A549 (cell line): ENCODE data around the gene ANXA6. TPM values are rescaled to one million over a fixed set of nuclear protein-coding genes. Genes with fewer than 3 reads are reported as not detected.
"Not testable (repeated sequence)": the region's sequence is repeated elsewhere in the genome, so short reads cannot be mapped to it uniquely, and the experiment has no call there.

ENCODE experiments used
- ATAC-seq, 2 experiments: fragments of 200-7000 bp in 1 of 2; fragments of >200 bp in 1 of 2; cut with Nextera tagmentation in 1 of 2; cut with Tn5 transposase in 1 of 2; 3 replicates each; pipeline versions ENCODE4 v1.8.0 to v1.9.1; 2018 to 2020; ENCODE audit warnings: mild to moderate bottlenecking in 1 of 2, moderate library complexity in 1 of 2
- CTCF ChIA-PET: fragments of 300-600 bp; sonication (Branson Sonifier 250); formaldehyde crosslinking; extraction: SDS; loops from one replicate; lab custom pipeline; 2021; ENCODE audit warnings: antibody characterized with exemption, inconsistent platforms; lab: Yijun Ruan, JAX
- POLR2A ChIA-PET: fragments of 350-600 bp; formaldehyde crosslinking; extraction: SDS; loops from one replicate; lab custom pipeline; 2021; ENCODE audit warnings: antibody characterized with exemption, inconsistent platforms; lab: Yijun Ruan, JAX
- DNase-seq, 2 experiments: peaks; one replicate each; pipeline versions ENCODE4 v3.0.0 to v3.0.0-alpha.2; 2011 to 2016; ENCODE audit warnings: low read depth in 1 of 2, low spot score in 1 of 2
- FAIRE-seq: peaks from 2 replicates; lab custom pipeline; 2011; peaks lifted over from hg19 to GRCh38; lab: Jason Lieb, UNC
- H3K27ac ChIP-seq, 2 experiments: fragments of >200 bp; sonication (Bioruptor Twin); formaldehyde crosslinking; 3 replicates each; pipeline ENCODE4 v1.5.1; 2016 to 2017
- H3K4me1 ChIP-seq: fragments of >200 bp; sonication (Bioruptor Twin); formaldehyde crosslinking; 3 replicates; pipeline ENCODE4 v1.6.1; 2016
- H3K4me2 ChIP-seq: fragments of >200 bp; sonication (Bioruptor Twin); formaldehyde crosslinking; 3 replicates; pipeline ENCODE4 v1.6.1; 2016
- H3K4me3 ChIP-seq: fragments of >200 bp; sonication (Bioruptor Twin); formaldehyde crosslinking; 3 replicates; pipeline ENCODE4 v1.5.1; 2016
- H3K9me3 ChIP-seq: fragments of >200 bp; sonication (Bioruptor Twin); formaldehyde crosslinking; 3 replicates; pipeline ENCODE4 v1.6.1; 2016
- BHLHE40 ChIP-seq: IDR thresholded peaks from 2 replicates; pipeline ENCODE4 v1.6.1; 2012; ENCODE audit warnings: low read depth, low read length, inconsistent platforms
- CBX8 ChIP-seq: fragments of 200-600 bp; sonication (generic); IDR thresholded peaks from 2 replicates; pipeline ENCODE4 v1.6.1; 2016
- CHD2 ChIP-seq: fragments of 150-350 bp; IDR thresholded peaks from 2 replicates; pipeline ENCODE4 v1.6.1; 2014; ENCODE audit warnings: low read length; ENCODE audit not compliant: partially characterized antibody
- EHF ChIP-seq: fragments of 250-450 bp; sonication (Bioruptor Pico); IDR thresholded peaks from 2 replicates; pipeline ENCODE4 v1.5.0; 2020; ENCODE audit warnings: mild to moderate bottlenecking
- ESRRA ChIP-seq: fragments of 150-350 bp; IDR thresholded peaks from 2 replicates; pipeline ENCODE4 v1.6.1; 2014; ENCODE audit warnings: mild to moderate bottlenecking, low read length, borderline replicate concordance
- GATA3 ChIP-seq: IDR thresholded peaks from 2 replicates; pipeline ENCODE4 v1.6.1; 2012; ENCODE audit warnings: borderline replicate concordance
- HEYL ChIP-seq: fragments of 250-450 bp; sonication (Bioruptor Pico); IDR thresholded peaks from 2 replicates; pipeline ENCODE4 v1.8.0; 2021; ENCODE audit warnings: mild to moderate bottlenecking, moderate library complexity
- HMGXB4 ChIP-seq: fragments of 250-450 bp; sonication (Bioruptor Pico); IDR thresholded peaks from 2 replicates; pipeline ENCODE4 v1.5.0; 2021; ENCODE audit warnings: mild to moderate bottlenecking, moderate library complexity, borderline replicate concordance
- JUN ChIP-seq, 2 experiments: fragments of >200 bp; sonication (Bioruptor Twin); formaldehyde crosslinking; IDR thresholded peaks; 2 replicates in 1 of 2; 3 replicates in 1 of 2; pipeline ENCODE4 v1.6.1; 2016 to 2017
- JUNB ChIP-seq: fragments of >200 bp; sonication (Bioruptor Twin); formaldehyde crosslinking; IDR thresholded peaks from 2 replicates; pipeline ENCODE4 v1.6.1; 2016
- MAX ChIP-seq: IDR thresholded peaks from 2 replicates; pipeline ENCODE4 v1.6.1; 2012
- MAZ ChIP-seq: fragments of 150-350 bp; IDR thresholded peaks from 2 replicates; pipeline ENCODE4 v1.6.1; 2014; ENCODE audit warnings: antibody characterized with exemption, low read depth, low read length, borderline replicate concordance
- MYC ChIP-seq: IDR thresholded peaks from 2 replicates; pipeline ENCODE4 v1.6.1; 2012; ENCODE audit warnings: mild to moderate bottlenecking, inconsistent platforms, low read length, improper control_type of control experiment, borderline replicate concordance
- NPAS2 ChIP-seq: fragments of 250-450 bp; sonication (Bioruptor Pico); IDR thresholded peaks from 2 replicates; pipeline ENCODE4 v1.8.0; 2022; ENCODE audit warnings: mild to moderate bottlenecking, moderate library complexity, borderline replicate concordance
- NR3C1 ChIP-seq: fragments of >200 bp; sonication (Bioruptor Twin); formaldehyde crosslinking; IDR thresholded peaks from 3 replicates; pipeline ENCODE4 v1.6.1; 2017
- PHF8 ChIP-seq: fragments of 200-600 bp; sonication (generic); IDR thresholded peaks from 2 replicates; pipeline ENCODE4 v1.6.1; 2016; ENCODE audit warnings: low read depth, mild to moderate bottlenecking, antibody characterized with exemption, moderate library complexity, borderline replicate concordance
- POLR2A ChIP-seq: IDR thresholded peaks from 2 replicates; pipeline ENCODE4 v1.6.1; 2012; ENCODE audit warnings: mild to moderate bottlenecking, low read length
- RCOR1 ChIP-seq: fragments of 150-350 bp; IDR thresholded peaks from 2 replicates; pipeline ENCODE4 v1.6.1; 2014; ENCODE audit warnings: antibody characterized with exemption, low read length, low read depth
- RFX5 ChIP-seq: fragments of 450-650 bp; IDR thresholded peaks from 2 replicates; pipeline ENCODE4 v1.7.1; 2014; ENCODE audit warnings: antibody characterized with exemption, mild to moderate bottlenecking, moderate library complexity
- SMC3 ChIP-seq: fragments of >200 bp; sonication (Bioruptor Twin); formaldehyde crosslinking; IDR thresholded peaks from 3 replicates; pipeline ENCODE4 v1.6.1; 2018; ENCODE audit warnings: inconsistent platforms
- TFCP2L1 ChIP-seq: fragments of 250-450 bp; sonication (Bioruptor Pico); IDR thresholded peaks from 2 replicates; pipeline ENCODE4 v1.5.0; 2021; ENCODE audit warnings: mild to moderate bottlenecking
- TP53 ChIP-seq: fragments of 250-450 bp; sonication (Bioruptor Pico); IDR thresholded peaks from 2 replicates; pipeline ENCODE4 v1.5.0; 2021; ENCODE audit warnings: mild to moderate bottlenecking, moderate library complexity
- WGBS: methylation state at CpG from one replicate; pipeline ENCODE4 v1.1.6; 2017; ENCODE audit errors: missing lambda C conversion rate; 5-methylcytosine and 5-hydroxymethylcytosine counted together
- polyA plus RNA-seq, 4 experiments: library from polyadenylated mRNA; depleted of rRNA in 3 of 4; stranded (reverse); fragments of >200 nt; fragmentation: RNase III in 1 of 4; extraction: RNeasy Plus Mini Kit Qiagen cat#74134 plus additional on column Dnase treatment in 1 of 4; gene quantifications; 2 replicates in 3 of 4; 3 replicates in 1 of 4; pipeline ENCODE4 v1.2.3, GENCODE V29; 2011 to 2017

Gene ANXA6
- polyA plus RNA-seq, 2 of the 4 experiments (the other 2 are of a cell fraction) = 32.4 to 53.0 TPM

DNA sequence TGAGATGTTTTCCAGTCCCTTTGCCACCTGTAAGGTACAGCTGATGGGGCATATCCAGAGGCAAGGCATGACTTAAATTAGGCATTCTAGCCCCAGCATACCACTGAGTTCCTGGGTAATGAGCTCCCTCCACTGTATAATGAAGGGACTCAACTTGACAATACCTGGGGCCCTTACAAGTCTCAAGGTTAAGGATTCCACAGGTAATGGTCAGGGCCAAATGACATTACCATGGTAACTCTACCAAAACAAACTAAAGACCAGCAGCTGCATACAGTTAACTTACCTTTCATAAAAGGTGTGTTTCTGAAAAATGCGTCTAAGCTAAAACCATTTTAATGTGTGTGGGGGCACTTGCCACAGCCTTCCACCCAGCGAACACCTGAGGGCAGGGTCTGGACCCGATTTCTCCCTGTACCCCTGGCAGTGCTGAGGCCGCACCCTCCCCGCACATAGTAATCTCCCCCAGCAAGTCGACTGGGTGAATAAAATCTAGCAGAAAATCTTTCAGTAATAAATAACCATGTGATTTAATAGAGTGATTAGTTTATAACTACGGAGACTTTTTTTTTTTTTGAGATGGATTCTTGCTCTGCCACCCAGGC is 42.1 kb upstream of the ANXA6 start:
- WGBS = 53% methylated on average over 7 of the region's 7 CpGs
- ATAC-seq = no peak
- TF ChIP-seq MYC (no peak), JUNB (no peak), EHF (CRISPR knock-in tag) (no peak), MAZ (no peak), JUN (IDR thresholded peaks at IDR 0.05) (no peak), MAX (no peak), NR3C1 (no peak), ESRRA (no peak), HEYL (CRISPR knock-in tag) (no peak), NPAS2 (CRISPR knock-in tag) (no peak), RCOR1 (no peak), CBX8 (no peak), HMGXB4 (CRISPR knock-in tag) (no peak), TP53 (no peak), GATA3 (no peak), BHLHE40 (no peak), POLR2A (no peak), RFX5 (no peak)
- POLR2A ChIA-PET = no interaction called here
- CTCF ChIA-PET = interaction anchor here (1.2 to 1.7 kb wide), 3 partner anchors 9 to 35 kb away, joined by 3 to 4 read pairs (median 3); no protein-coding TSS in a partner anchor
- Histone ChIP-seq H3K4me2 (no peak overlapping the region), H3K9me3 (no peaks in the 10 kb centered on the region), H3K4me1 (peaks cover 4% of the 10 kb centered on the region; the same call in 1 of the 3 replicates), H3K4me3 (no peak overlapping the region), H3K27ac (no peak overlapping the region)
- no peak for DNase-seq
- no peak for FAIRE-seq

DNA sequence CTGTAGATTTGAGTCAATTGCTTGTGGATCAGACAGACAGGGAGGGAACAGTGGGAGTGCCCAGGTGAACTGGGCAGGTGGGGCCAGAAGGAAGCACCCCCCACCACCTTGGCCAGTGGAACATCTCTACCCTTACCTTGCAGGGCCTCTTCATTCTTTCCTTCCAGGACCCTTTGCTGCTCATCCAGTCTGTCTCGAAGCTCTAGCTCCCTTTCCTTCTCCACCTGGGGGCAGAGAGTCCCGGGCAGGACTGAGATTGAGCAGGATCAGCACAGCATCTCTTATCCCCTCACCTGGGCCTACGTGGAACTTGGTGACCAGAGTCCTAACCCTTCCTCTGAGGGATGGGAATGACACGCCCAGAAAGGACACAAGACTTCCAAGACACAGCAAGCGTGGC is 41.3 kb upstream of the ANXA6 start:
- DNase-seq (no peak), FAIRE-seq (no peak), ATAC-seq (no peak)
- Histone ChIP-seq H3K4me3 (no peak overlapping the region), H3K9me3 (no peaks in the 10 kb centered on the region), H3K4me1 (peaks cover 4% of the 10 kb centered on the region; the same call in 1 of the 3 replicates), H3K27ac (no peak overlapping the region), H3K4me2 (no peak overlapping the region)
- TF ChIP-seq JUNB = no peak
- no peak for TF ChIP-seq SMC3
- TF ChIP-seq TFCP2L1 (CRISPR knock-in tag) = no peak
- TF ChIP-seq ESRRA = no peak
- TF ChIP-seq CBX8 = no peak
- no peak for TF ChIP-seq PHF8
- TF ChIP-seq CHD2 = no peak
- ChIA-PET POLR2A (no interaction called here), CTCF (interaction anchor here (0.6 to 1.7 kb wide), 4 partner anchors 9 to 286 kb away, joined by 3 to 4 read pairs (median 3); no protein-coding TSS in a partner anchor)
- 31% methylated on average over 5 of the region's 5 CpGs for WGBS

DNA sequence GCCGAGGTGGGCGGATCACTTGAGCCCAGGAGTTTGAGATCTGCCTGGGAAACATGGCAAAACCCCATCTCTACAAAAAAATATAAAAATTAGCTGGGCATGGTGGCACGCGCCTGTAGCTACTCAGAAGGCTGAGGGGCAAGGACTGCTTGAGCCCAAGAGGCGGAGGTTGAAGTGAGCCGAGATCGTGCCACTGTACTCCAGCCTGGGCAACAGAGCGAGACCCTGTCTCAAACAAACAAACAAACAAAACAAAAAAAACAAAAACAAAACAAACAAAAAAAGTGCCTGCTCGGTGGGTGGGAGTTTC is 39.7 kb upstream of the ANXA6 start:
- DNase-seq, ATAC-seq, H3K9me3 ChIP-seq, H3K4me3 ChIP-seq, POLR2A ChIA-PET, H3K4me1 ChIP-seq, FAIRE-seq, H3K27ac ChIP-seq, H3K4me2 ChIP-seq, CTCF ChIA-PET: not testable (repeated sequence)
- WGBS = 69% methylated on average over 9 of the region's 9 CpGs
